RWPE2 (cell line): ENCODE data around the gene CHST4.
"Not testable (repeated sequence)": the region's sequence is repeated elsewhere in the genome, so short reads cannot be mapped to it uniquely, and the experiment has no call there.

Experiments used
- ATAC-seq: fragments of 200-7000 bp; cut with Tn5 transposase; 3 replicates; pipeline ENCODE4 v1.9.1; 2021; ENCODE audit warnings: low read depth
- DNase-seq: peaks from one replicate; pipeline ENCODE4 v3.0.0-alpha.2; 2020; ENCODE audit warnings: low spot score
- H3K27ac ChIP-seq: fragments of 450-650 bp; 2 replicates; pipeline ENCODE4 v1.5.1; 2017; ENCODE audit warnings: mild to moderate bottlenecking; ENCODE audit not compliant: poor library complexity, severe bottlenecking
- H3K27me3 ChIP-seq: fragments of 250-450 bp; sonication (Bioruptor Pico); 2 replicates; pipeline ENCODE4 v1.5.1; 2021; ENCODE audit warnings: mild to moderate bottlenecking, moderate library complexity; ENCODE audit not compliant: insufficient read depth, poor library complexity, severe bottlenecking
- H3K36me3 ChIP-seq: fragments of 250-450 bp; sonication (Bioruptor Pico); 2 replicates; pipeline ENCODE4 v1.5.1; 2020; ENCODE audit warnings: low read depth, mild to moderate bottlenecking, moderate library complexity
- H3K4me1 ChIP-seq: fragments of 250-450 bp; sonication (Bioruptor Pico); 2 replicates; pipeline ENCODE4 v1.5.1; 2021; ENCODE audit warnings: mild to moderate bottlenecking, moderate library complexity; ENCODE audit not compliant: insufficient read depth, poor library complexity, severe bottlenecking
- H3K4me3 ChIP-seq: fragments of 250-450 bp; sonication (Bioruptor Pico); 2 replicates; pipeline ENCODE4 v1.5.1; 2021; ENCODE audit warnings: mild to moderate bottlenecking, moderate library complexity; ENCODE audit not compliant: severe bottlenecking
- H3K9me3 ChIP-seq: fragments of 250-450 bp; sonication (Bioruptor Pico); 2 replicates; pipeline ENCODE4 v1.5.1; 2021; ENCODE audit warnings: mild to moderate bottlenecking, moderate library complexity; ENCODE audit not compliant: severe bottlenecking
- CTCF ChIP-seq: fragments of 450-650 bp; IDR thresholded peaks from one replicate; pipeline ENCODE4 v1.5.1; 2017; ENCODE audit warnings: mild to moderate bottlenecking, moderate library complexity; ENCODE audit not compliant: poor library complexity, severe bottlenecking

Gene CHST4

GRCh38 chr16:71573387-71574094, 47.3 kb downstream of the CHST4 start:
- H3K4me3 ChIP-seq = no peak overlapping the region
- peaks cover 22% of the 10 kb centered on the region for H3K27me3 ChIP-seq
- no peak for TF ChIP-seq CTCF
- DNase-seq (no peak), ATAC-seq (no peak)
- H3K27ac ChIP-seq = no peak overlapping the region
- H3K4me1 ChIP-seq = no peaks in the 10 kb centered on the region
- H3K36me3 ChIP-seq = no peaks in the 10 kb centered on the region
- no peaks in the 10 kb centered on the region for H3K9me3 ChIP-seq

GRCh38 chr16:71574702-71575101, 48.5 kb downstream of the CHST4 start:
- Histone ChIP-seq H3K4me1 (no peaks in the 10 kb centered on the region), H3K27ac (no peak overlapping the region), H3K36me3 (no peaks in the 10 kb centered on the region), H3K27me3 (peaks cover 22% of the 10 kb centered on the region), H3K9me3 (no peaks in the 10 kb centered on the region), H3K4me3 (no peak overlapping the region)
- TF ChIP-seq CTCF = no peak
- DNase-seq (no peak), ATAC-seq (no peak)

- DNase-seq (no peak), ATAC-seq (no peak)
- Histone ChIP-seq H3K27me3 (peaks cover 22% of the 10 kb centered on the region), H3K9me3 (no peaks in the 10 kb centered on the region), H3K27ac (no peak within 1 kb of the TSS), H3K36me3 (no peaks in the 10 kb centered on the region), H3K4me3 (no peak within 1 kb of the TSS), H3K4me1 (no peaks in the 10 kb centered on the region)
- TF ChIP-seq CTCF = no peak
These were observed 50.7 kb downstream of the CHST4 start, which contains the start of gene TAT for GRCh38 chr16:71576971-71577370. TAT (minus strand) TSS chr16:71577092; CDS start chr16:71576415, 677 bp downstream.

- not testable (repeated sequence) for H3K9me3 ChIP-seq, H3K4me1 ChIP-seq, H3K4me3 ChIP-seq, ATAC-seq, DNase-seq, H3K36me3 ChIP-seq, H3K27ac ChIP-seq
- peaks cover 11% of the 10 kb centered on the region for H3K27me3 ChIP-seq
These were observed 56.3 kb downstream of the CHST4 start for GRCh38 chr16:71582553-71582848.

GRCh38 chr16:71584543-71585317, 58.5 kb downstream of the CHST4 start:
- H3K9me3 ChIP-seq = no peaks in the 10 kb centered on the region
- H3K27ac ChIP-seq = no peak overlapping the region
- peaks cover 9% of the 10 kb centered on the region for H3K27me3 ChIP-seq
- H3K4me1 ChIP-seq = no peaks in the 10 kb centered on the region
- no peaks in the 10 kb centered on the region for H3K36me3 ChIP-seq
- TF ChIP-seq CTCF = no peak
- DNase-seq (no peak), ATAC-seq (no peak)
- no peak overlapping the region for H3K4me3 ChIP-seq
